Uterus (tissue), 4 donors: ENCODE data around the gene MAP2K7. TPM values are rescaled to one million over a fixed set of nuclear protein-coding genes. Genes with fewer than 3 reads are reported as not detected.

ENCODE experiments used
- DNase-seq, 2 donors: peaks; one replicate each; pipeline ENCODE4 v3.0.0-alpha.2; 2019 to 2020
- H3K27ac ChIP-seq, 2 donors: fragments of 200-600 bp; sonication (generic); 1 replicate in 1 of 2; 2 replicates in 1 of 2; pipeline ENCODE4 v1.5.1; 2016 to 2018
- H3K27me3 ChIP-seq, 2 donors: fragments of 200-600 bp; sonication (generic); one replicate each; pipeline ENCODE4 v1.5.1; 2018 to 2019; ENCODE audit warnings: control low read depth in 1 of 2
- H3K36me3 ChIP-seq, 2 donors: fragments of 200-600 bp; sonication (generic); one replicate each; pipeline ENCODE4 v1.5.1; 2019; ENCODE audit warnings: control low read depth in 1 of 2
- H3K4me1 ChIP-seq, 2 donors: fragments of 200-600 bp; sonication (generic); one replicate each; pipeline ENCODE4 v1.5.1; 2018 to 2019; ENCODE audit warnings: control low read depth in 1 of 2
- H3K4me3 ChIP-seq, 2 donors: fragments of 200-600 bp; sonication (generic); 1 replicate in 1 of 2; 2 replicates in 1 of 2; pipeline ENCODE4 v1.5.1; 2018 to 2019; ENCODE audit warnings: mild to moderate bottlenecking in 1 of 2
- H3K9me3 ChIP-seq, 2 donors: fragments of 200-600 bp; sonication (generic); one replicate each; pipeline ENCODE4 v1.5.1; 2019; ENCODE audit warnings: control low read depth in 1 of 2
- CTCF ChIP-seq, 4 experiments: fragments of 200-600 bp in 2 of 4; fragments of 450-650 bp in 2 of 4; sonication (generic) in 2 of 4; IDR thresholded peaks; one replicate each; pipeline ENCODE4 v1.5.1; 2016 to 2019; ENCODE audit warnings: antibody characterized with exemption in 4 of 4, mild to moderate bottlenecking in 2 of 4, moderate library complexity in 1 of 4
- POLR2A ChIP-seq, 2 donors: fragments of 450-650 bp; IDR thresholded peaks; one replicate each; pipeline ENCODE4 v1.6.1; 2016; ENCODE audit warnings: antibody characterized with exemption in 2 of 2, mild to moderate bottlenecking in 1 of 2, moderate library complexity in 1 of 2
- intact Hi-C: fragments of 100-400 bp; cut with DNase I; formaldehyde crosslinking; loops from one replicate; pipeline ENCODE4 v1.15.1; 2023; ENCODE audit warnings: low total_unique reads
- total RNA-seq, 4 donors: library from RNA; depleted of rRNA in 3 of 4; stranded (reverse); fragments of >200 nt in 3 of 4; gene quantifications; one replicate each; pipeline versions ENCODE4 v1.1.0 to v1.2.4, GENCODE V29; 2014 to 2023
- donor health status: DM: yes; HTN: yes; CAD: no.

Gene MAP2K7
- total RNA-seq, 4 donors from 2014 or later: 0.59 to 40.2 (median 9.4) TPM

GRCh38 chr19:7912144-7912696 is 8.5 kb downstream of the MAP2K7 start:
- Histone ChIP-seq H3K36me3 (no peaks in the 10 kb centered on the region), H3K4me1 (peaks cover 0 to 14% of the 10 kb centered on the region in 2 donors), H3K27ac (no peak overlapping the region), H3K9me3 (no peaks in the 10 kb centered on the region), H3K4me3 (no peak overlapping the region), H3K27me3 (peaks cover 6 to 7% of the 10 kb centered on the region in 2 donors)
- intact Hi-C loops: no loop called here
- TF ChIP-seq POLR2A (IDR thresholded peaks at IDR 0.05) (no peak), CTCF (IDR thresholded peaks at IDR 0.05) (no peak)
- peak in 1 of 2 donors; percentile 17 for DNase-seq

- Histone ChIP-seq H3K4me3 (no peak overlapping the region), H3K9me3 (no peaks in the 10 kb centered on the region), H3K4me1 (peaks cover 0 to 21% of the 10 kb centered on the region in 2 donors), H3K36me3 (no peaks in the 10 kb centered on the region), H3K27ac (no peak overlapping the region), H3K27me3 (peaks cover 6 to 7% of the 10 kb centered on the region in 2 donors)
- intact Hi-C loops: no loop called here
- DNase-seq: peak in 1 of 2 donors; percentile 19
- TF ChIP-seq POLR2A (IDR thresholded peaks at IDR 0.05) (no peak), CTCF (IDR thresholded peaks at IDR 0.05) (no peak)
Measured at GRCh38 chr19:7912697-7913564, 9.3 kb downstream of the MAP2K7 start.

- TF ChIP-seq POLR2A (IDR thresholded peaks at IDR 0.05) (no peak), CTCF (IDR thresholded peaks at IDR 0.05) (no peak)
- intact Hi-C loops: no loop called here
- DNase-seq: no peak
- Histone ChIP-seq H3K27me3 (peaks cover 6 to 7% of the 10 kb centered on the region in 2 donors), H3K27ac (no peak overlapping the region), H3K4me1 (peaks cover 0 to 23% of the 10 kb centered on the region in 2 donors), H3K36me3 (no peaks in the 10 kb centered on the region), H3K4me3 (no peak overlapping the region), H3K9me3 (no peaks in the 10 kb centered on the region)
Measured at GRCh38 chr19:7913652-7914051, 10.0 kb downstream of the MAP2K7 start.

GRCh38 chr19:7914099-7914498 is 10.4 kb downstream of the MAP2K7 start:
- H3K27me3 ChIP-seq: peaks cover 6 to 7% of the 10 kb centered on the region in 2 donors
- TF ChIP-seq CTCF (IDR thresholded peaks at IDR 0.05) (no peak), POLR2A (IDR thresholded peaks at IDR 0.05) (no peak)
- H3K4me3 ChIP-seq: no peak overlapping the region
- intact Hi-C loops: no loop called here
- no peak overlapping the region for H3K27ac ChIP-seq
- H3K4me1 ChIP-seq: peaks cover 0 to 23% of the 10 kb centered on the region in 2 donors
- no peak for DNase-seq
- H3K9me3 ChIP-seq: no peaks in the 10 kb centered on the region
- H3K36me3 ChIP-seq: no peaks in the 10 kb centered on the region

GRCh38 chr19:7914598-7915045 is 10.9 kb downstream of the MAP2K7 start, which contains the start of gene TGFBR3L:
TGFBR3L (plus strand) TSS chr19:7914830.
- Histone ChIP-seq H3K27ac (no peak within 1 kb of the TSS), H3K27me3 (peaks cover 6 to 7% of the 10 kb centered on the region in 2 donors), H3K4me3 (no peak within 1 kb of the TSS), H3K36me3 (no peaks in the 10 kb centered on the region), H3K9me3 (no peaks in the 10 kb centered on the region), H3K4me1 (peaks cover 0 to 23% of the 10 kb centered on the region in 2 donors)
- DNase-seq: peak in 1 of 2 donors; percentile 14
- TF ChIP-seq CTCF (IDR thresholded peaks at IDR 0.05) (no peak), POLR2A (IDR thresholded peaks at IDR 0.05) (no peak)
- intact Hi-C loops: no loop called here
